ENCODE data around the gene FKBP15.

The FKBP15 gene

DNA sequence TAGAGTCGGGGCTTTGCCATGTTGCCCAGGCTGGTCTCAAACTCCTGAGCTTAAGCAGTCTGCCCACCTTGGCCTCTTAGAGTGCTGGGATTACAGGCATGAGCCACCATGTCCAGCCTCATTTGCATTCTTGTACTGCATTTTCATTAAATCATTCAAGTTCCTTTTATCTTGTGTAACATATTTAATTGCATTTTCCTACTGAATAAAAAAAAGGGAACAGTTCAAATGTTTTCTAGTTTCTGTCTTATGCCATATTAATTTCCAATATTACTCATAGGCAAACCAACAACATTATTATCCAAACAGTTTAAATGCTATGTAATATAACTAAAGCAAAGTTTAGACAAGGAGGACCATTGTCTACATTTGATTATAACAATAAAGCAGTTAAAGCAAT is 6.4 kb upstream of the FKBP15 start (continued):
- no peak for TF ChIP-seq ZNF707 (tag by site-specific recombination; IDR thresholded peaks at IDR 0.05)
- TF ChIP-seq, protein P1, sequence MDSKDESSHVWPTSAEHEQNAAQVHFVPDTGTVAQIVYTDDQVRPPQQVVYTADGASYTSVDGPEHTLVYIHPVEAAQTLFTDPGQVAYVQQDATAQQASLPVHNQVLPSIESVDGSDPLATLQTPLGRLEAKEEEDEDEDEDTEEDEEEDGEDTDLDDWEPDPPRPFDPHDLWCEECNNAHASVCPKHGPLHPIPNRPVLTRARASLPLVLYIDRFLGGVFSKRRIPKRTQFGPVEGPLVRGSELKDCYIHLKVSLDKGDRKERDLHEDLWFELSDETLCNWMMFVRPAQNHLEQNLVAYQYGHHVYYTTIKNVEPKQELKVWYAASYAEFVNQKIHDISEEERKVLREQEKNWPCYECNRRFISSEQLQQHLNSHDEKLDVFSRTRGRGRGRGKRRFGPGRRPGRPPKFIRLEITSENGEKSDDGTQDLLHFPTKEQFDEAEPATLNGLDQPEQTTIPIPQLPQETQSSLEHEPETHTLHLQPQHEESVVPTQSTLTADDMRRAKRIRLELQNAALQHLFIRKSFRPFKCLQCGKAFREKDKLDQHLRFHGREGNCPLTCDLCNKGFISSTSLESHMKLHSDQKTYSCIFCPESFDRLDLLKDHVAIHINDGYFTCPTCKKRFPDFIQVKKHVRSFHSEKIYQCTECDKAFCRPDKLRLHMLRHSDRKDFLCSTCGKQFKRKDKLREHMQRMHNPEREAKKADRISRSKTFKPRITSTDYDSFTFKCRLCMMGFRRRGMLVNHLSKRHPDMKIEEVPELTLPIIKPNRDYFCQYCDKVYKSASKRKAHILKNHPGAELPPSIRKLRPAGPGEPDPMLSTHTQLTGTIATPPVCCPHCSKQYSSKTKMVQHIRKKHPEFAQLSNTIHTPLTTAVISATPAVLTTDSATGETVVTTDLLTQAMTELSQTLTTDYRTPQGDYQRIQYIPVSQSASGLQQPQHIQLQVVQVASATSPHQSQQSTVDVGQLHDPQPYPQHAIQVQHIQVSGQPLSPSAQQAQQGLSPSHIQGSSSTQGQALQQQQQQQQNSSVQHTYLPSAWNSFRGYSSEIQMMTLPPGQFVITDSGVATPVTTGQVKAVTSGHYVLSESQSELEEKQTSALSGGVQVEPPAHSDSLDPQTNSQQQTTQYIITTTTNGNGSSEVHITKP (tag by site-specific recombination; IDR thresholded peaks at IDR 0.05), result no peak

DNA sequence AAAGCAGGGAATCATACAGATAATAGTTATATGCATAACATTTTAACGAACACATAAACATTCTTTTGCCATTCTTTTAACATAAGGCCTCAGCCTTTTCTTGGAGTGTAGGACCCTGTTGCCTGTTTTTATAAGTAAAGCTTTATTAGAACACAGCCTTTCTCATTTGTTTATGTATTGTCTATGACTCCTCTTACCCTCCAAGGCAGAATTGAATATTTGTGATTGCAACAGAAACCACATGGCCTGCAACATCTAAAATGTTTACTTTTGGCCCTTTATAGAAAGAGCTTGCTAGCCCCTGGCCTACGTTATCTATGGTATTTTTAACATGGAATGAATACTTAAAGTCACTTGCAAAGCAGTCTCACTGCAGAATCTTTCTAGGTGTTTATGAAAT is 2.9 kb upstream of the FKBP15 start:
- ChIA-PET POLR2A (no interaction called here), CTCF (interaction anchor here (0.6 kb wide), 1 partner anchor 51 kb away, joined by 3 read pairs; no protein-coding TSS in a partner anchor)
- no peaks in the 10 kb centered on the region for H3K9me3 ChIP-seq (ENCODE audit: control insufficient read depth, insufficient read depth, low read depth, low read length)
- H3K4me1 ChIP-seq (ENCODE audit: control insufficient read depth, insufficient read depth, low read length), result 0 out of 2 replicates have a peak, but pooled peaks cover 3% of the 10 kb centered on the region
- TF ChIP-seq ZSCAN4 (tag by site-specific recombination; IDR thresholded peaks at IDR 0.05) (no peak), ZNF654 (tag by site-specific recombination; IDR thresholded peaks at IDR 0.05; ENCODE audit: low read depth) (no peak), ZNF544 (tag by site-specific recombination; IDR thresholded peaks at IDR 0.05) (no peak), ZNF707 (tag by site-specific recombination; IDR thresholded peaks at IDR 0.05) (no peak), ZSCAN18 (tag by site-specific recombination; IDR thresholded peaks at IDR 0.05) (no peak), ZNF404 (tag by site-specific recombination; IDR thresholded peaks at IDR 0.05) (no peak), PBX3 (CRISPR knock-in tag; IDR thresholded peaks at IDR 0.05) (no peak), ZNF488 (tag by site-specific recombination; IDR thresholded peaks at IDR 0.05) (no peak), ZNF391 (tag by site-specific recombination; IDR thresholded peaks at IDR 0.05; ENCODE audit: borderline replicate concordance, low read depth) (no peak), HOXC10 (CRISPR knock-in tag; IDR thresholded peaks at IDR 0.05) (no peak), IKZF3 (tag by site-specific recombination; IDR thresholded peaks at IDR 0.05) (no peak), ZNF239 (tag by site-specific recombination; IDR thresholded peaks at IDR 0.05) (no peak), ZEB2 (tag by site-specific recombination; IDR thresholded peaks at IDR 0.05) (no peak), ZNF529 (tag by site-specific recombination; IDR thresholded peaks at IDR 0.05; ENCODE audit: insufficient replicate concordance) (no peak)
- H3K4me3 ChIP-seq (ENCODE audit: low read depth, low read length), result no peak overlapping the region
- peaks cover 0 to 10% of the 10 kb centered on the region in 2 experiments for H3K36me3 ChIP-seq (ENCODE audit: control insufficient read depth in 2 of 2, insufficient read depth in 1 of 2, low read length in 2 of 2)
- H3K27ac ChIP-seq (ENCODE audit: extremely low read depth, low read depth, low read length), result no peak overlapping the region

Measured in HEK293 (cell line).